Neural progenitor cell (in vitro differentiated cells): ENCODE data around the gene CHTF8. TPM values are rescaled to one million over a fixed set of nuclear protein-coding genes. Genes with fewer than 3 reads are reported as not detected.

Experiments used
- DNase-seq: peaks from one replicate; pipeline ENCODE4 v3.0.0-alpha.2; 2016; ENCODE audit warnings: low spot score
- H2AFZ ChIP-seq: fragments of 200-600 bp; sonication (generic); replicated peaks from 2 replicates; pipeline ENCODE4 v1.6.1; 2016; ENCODE audit warnings: antibody characterized with exemption
- H3F3A ChIP-seq: fragments of 200-600 bp; sonication (generic); 2 replicates; pipeline ENCODE4 v1.6.1; 2016; ENCODE audit warnings: antibody characterized with exemption, low read depth
- H3K27ac ChIP-seq: fragments of 200-600 bp; sonication (generic); 2 replicates; pipeline ENCODE4 v1.5.1; 2016; ENCODE audit warnings: mild to moderate bottlenecking
- H3K27me3 ChIP-seq: fragments of 200-600 bp; sonication (generic); 2 replicates; pipeline ENCODE4 v1.6.1; 2016; ENCODE audit warnings: mild to moderate bottlenecking, moderate library complexity
- H3K36me3 ChIP-seq: fragments of 200-600 bp; sonication (generic); 2 replicates; pipeline ENCODE4 v1.5.1; 2016
- H3K4me1 ChIP-seq: fragments of 200-600 bp; sonication (generic); 2 replicates; pipeline ENCODE4 v1.6.1; 2016; ENCODE audit warnings: mixed run types
- H3K4me2 ChIP-seq: fragments of 200-600 bp; sonication (generic); 2 replicates; pipeline ENCODE4 v1.6.1; 2016
- H3K4me3 ChIP-seq: fragments of 200-600 bp; sonication (generic); 2 replicates; pipeline ENCODE4 v1.5.1; 2016
- H3K79me2 ChIP-seq: fragments of 200-600 bp; sonication (generic); 2 replicates; pipeline ENCODE4 v1.6.1; 2016; ENCODE audit warnings: low read depth
- H3K9ac ChIP-seq: fragments of 200-600 bp; sonication (generic); 2 replicates; pipeline ENCODE4 v1.6.1; 2016
- H3K9me3 ChIP-seq: fragments of 200-600 bp; sonication (generic); 2 replicates; pipeline ENCODE4 v1.5.1; 2016; ENCODE audit warnings: low read depth
- H4K20me1 ChIP-seq: fragments of 200-600 bp; sonication (generic); 2 replicates; pipeline ENCODE4 v1.6.1; 2016; ENCODE audit warnings: low read depth
- H3K27ac Mint-ChIP-seq: 3 replicates; pipeline ENCODE4 v1.8.0; 2021; ENCODE audit warnings: mixed read lengths
- H3K27me3 Mint-ChIP-seq: 2 replicates; pipeline ENCODE4 v1.8.0; 2022; ENCODE audit warnings: low read depth, mild to moderate bottlenecking, inconsistent platforms, moderate library complexity, mixed read lengths; ENCODE audit not compliant: insufficient read depth
- H3K36me3 Mint-ChIP-seq: 3 replicates; pipeline ENCODE4 v1.8.0; 2021; ENCODE audit warnings: mixed read lengths
- H3K4me1 Mint-ChIP-seq: 3 replicates; pipeline ENCODE4 v1.8.0; 2021; ENCODE audit warnings: mixed read lengths
- H3K4me3 Mint-ChIP-seq: 3 replicates; pipeline ENCODE4 v1.8.0; 2021; ENCODE audit warnings: mild to moderate bottlenecking, moderate library complexity, mixed read lengths
- H3K9me3 Mint-ChIP-seq: 3 replicates; pipeline ENCODE4 v1.8.0; 2020; ENCODE audit warnings: mixed read lengths
- CTCF ChIP-seq: fragments of 200-600 bp; sonication (generic); IDR thresholded peaks from 2 replicates; pipeline ENCODE4 v1.5.1; 2017; ENCODE audit warnings: antibody characterized with exemption, mild to moderate bottlenecking
- EZH2 ChIP-seq: fragments of 200-600 bp; sonication (generic); IDR thresholded peaks from 2 replicates; pipeline ENCODE4 v1.6.1; 2017; ENCODE audit warnings: antibody characterized with exemption, mild to moderate bottlenecking, moderate library complexity
- EZH2phosphoT487 ChIP-seq: fragments of 200-600 bp; sonication (generic); IDR thresholded peaks from 2 replicates; pipeline ENCODE4 v1.6.1; 2017; ENCODE audit warnings: antibody characterized with exemption
- total RNA-seq: library from RNA; depleted of rRNA; stranded (reverse); fragments of >200 nt; gene quantifications from 2 replicates; pipeline ENCODE4 v1.2.3, GENCODE V29; 2015; ENCODE audit warnings: low replicate concordance

CHTF8 gene
- total RNA-seq, 1 donor from 2014 or later, result 99.8 TPM

GRCh38 chr16:69107316-69107962 is 24.9 kb downstream of the CHTF8 start:
- TF ChIP-seq EZH2 (no peak), EZH2phosphoT487 (no peak), CTCF (peak; percentile 33)

GRCh38 chr16:69106491-69107315 is 25.7 kb downstream of the CHTF8 start:
- Histone ChIP-seq H3K79me2 (no peaks in the 10 kb centered on the region), H3K27ac (no peak overlapping the region), H3K9me3 (no peaks in the 10 kb centered on the region), H3K36me3 (no peaks in the 10 kb centered on the region), H3K4me1 (peaks cover 28% of the 10 kb centered on the region), H3K27me3 (peaks cover 6% of the 10 kb centered on the region), H4K20me1 (peaks cover 20% of the 10 kb centered on the region), H3K9ac (no peak overlapping the region), H3K4me2 (peak overlapping the region; percentile 100), H3F3A (peaks cover 37% of the 10 kb centered on the region), H2AFZ (peak overlapping the region; percentile 67), H3K4me3 (peak overlapping the region; percentile 90)
- Mint-ChIP-seq H3K36me3 (peaks cover 9% of the 10 kb centered on the region), H3K4me1 (peaks cover 47% of the 10 kb centered on the region), H3K9me3 (no peaks in the 10 kb centered on the region), H3K27ac (no peak overlapping the region), H3K4me3 (peak overlapping the region; percentile 86), H3K27me3 (peaks cover 14% of the 10 kb centered on the region)
- TF ChIP-seq CTCF (no peak), EZH2phosphoT487 (no peak), EZH2 (no peak)
- peak; percentile 76 for DNase-seq

More at GRCh38 chr16:69107316-69107962, 24.9 kb downstream of the CHTF8 start:
- no peak overlapping the region for H3K27ac Mint-ChIP-seq
- peak overlapping the region; percentile 86 for H3K4me3 Mint-ChIP-seq
- DNase-seq, result peak; percentile 67
- H2AFZ ChIP-seq, result peak overlapping the region; percentile 67
- H3K27me3 ChIP-seq, result peaks cover 6% of the 10 kb centered on the region
- H3K79me2 ChIP-seq, result no peaks in the 10 kb centered on the region
- no peaks in the 10 kb centered on the region for H3K9me3 Mint-ChIP-seq
- no peaks in the 10 kb centered on the region for H3K36me3 ChIP-seq
- H3F3A ChIP-seq, result peaks cover 37% of the 10 kb centered on the region
- H4K20me1 ChIP-seq, result peaks cover 25% of the 10 kb centered on the region
- H3K9ac ChIP-seq, result no peak overlapping the region
- peaks cover 42% of the 10 kb centered on the region for H3K4me1 Mint-ChIP-seq
- H3K9me3 ChIP-seq, result no peaks in the 10 kb centered on the region
- peaks cover 21% of the 10 kb centered on the region for H3K4me1 ChIP-seq
- H3K4me2 ChIP-seq, result peak overlapping the region; percentile 100
- peak overlapping the region; percentile 90 for H3K4me3 ChIP-seq
- H3K27ac ChIP-seq, result no peak overlapping the region
- H3K36me3 Mint-ChIP-seq, result peaks cover 9% of the 10 kb centered on the region
- H3K27me3 Mint-ChIP-seq, result peaks cover 14% of the 10 kb centered on the region

GRCh38 chr16:69105501-69106361 is 26.7 kb downstream of the CHTF8 start, which contains the start of gene HAS3:
Gene HAS3, plus strand, starts transcription at chr16:69105653. Its CDS starts 3,743 bp downstream, at chr16:69109396.
- no peak within 1 kb of the TSS for H3K27ac ChIP-seq
- peak within 1 kb of the TSS; percentile 78 for H2AFZ ChIP-seq
- peak within 1 kb of the TSS; percentile 100 for H3K4me2 ChIP-seq
- Mint-ChIP-seq H3K27ac (peak within 1 kb of the TSS; percentile 44), H3K4me3 (peak within 1 kb of the TSS; percentile 96), H3K27me3 (peaks cover 14% of the 10 kb centered on the region), H3K4me1 (peaks cover 53% of the 10 kb centered on the region), H3K9me3 (no peaks in the 10 kb centered on the region), H3K36me3 (peaks cover 4% of the 10 kb centered on the region)
- no peaks in the 10 kb centered on the region for H3K79me2 ChIP-seq
- H3K9ac ChIP-seq, result no peak within 1 kb of the TSS
- H3K4me1 ChIP-seq, result peaks cover 29% of the 10 kb centered on the region
- TF ChIP-seq CTCF, result peak; percentile 42
- TF ChIP-seq EZH2, result no peak
- H3K4me3 ChIP-seq, result peak within 1 kb of the TSS; percentile 90
- no peaks in the 10 kb centered on the region for H3K36me3 ChIP-seq
- H3K9me3 ChIP-seq, result no peaks in the 10 kb centered on the region
- peaks cover 6% of the 10 kb centered on the region for H3K27me3 ChIP-seq
- DNase-seq, result peak; percentile 91
- H4K20me1 ChIP-seq, result peaks cover 14% of the 10 kb centered on the region
- peaks cover 37% of the 10 kb centered on the region for H3F3A ChIP-seq
